Mucosa of descending colon (tissue), 3 donors: ENCODE results near the gene TSPEAR. TPM values are rescaled to one million over a fixed set of nuclear protein-coding genes. Genes with fewer than 3 reads are reported as not detected.
A peak's percentile ranks its signal among the peaks of the same experiment; 100 is the strongest.

Experiments used
- ATAC-seq: fragments of 200-7000 bp; cut with Tn5 transposase; one replicate; pipeline ENCODE4 v1.9.1; 2020; ENCODE audit warnings: mild to moderate bottlenecking, moderate library complexity
- DNase-seq, 3 donors: peaks; one replicate each; pipeline ENCODE4 v3.0.0-alpha.2; 2020
- H3K36me3 ChIP-seq: fragments of 200-600 bp; one replicate; pipeline ENCODE4 v1.8.0; 2021; ENCODE audit warnings: low read depth, mild to moderate bottlenecking
- H3K4me1 ChIP-seq: fragments of 200-600 bp; one replicate; pipeline ENCODE4 v1.8.0; 2021; ENCODE audit warnings: low read depth, mild to moderate bottlenecking
- H3K4me3 ChIP-seq: fragments of 200-600 bp; one replicate; pipeline ENCODE4 v1.8.0; 2021; ENCODE audit warnings: mild to moderate bottlenecking
- H3K9me3 ChIP-seq: fragments of 200-600 bp; one replicate; pipeline ENCODE4 v1.8.0; 2021; ENCODE audit warnings: mild to moderate bottlenecking
- CTCF ChIP-seq: fragments of 200-600 bp; IDR thresholded peaks from one replicate; pipeline ENCODE4 v1.8.0; 2022; ENCODE audit warnings: antibody characterized with exemption, mild to moderate bottlenecking
- intact Hi-C, 2 donors: fragments of 100-400 bp; cut with DNase I in 1 of 2; cut with micrococcal nuclease in 1 of 2; formaldehyde crosslinking; loops; one replicate each; pipeline versions ENCODE4 v1.11.0 to v1.11.1; 2022; cut with DNase I, micrococcal nuclease
- total RNA-seq, 3 donors: library from RNA; stranded (reverse); fragmentation: NEBNext Ultra II Directional in 2 of 3; extraction: Animal tissue kit (Norgen Biotek cat#: 25700) in 2 of 3; gene quantifications; one replicate each; pipeline versions ENCODE4 v1.2.1 to v1.2.4, GENCODE V29; 2021 to 2023
- donor health status: DM: no; HTN: no; CAD: no; lungs with moderate emphysema.
- donor health status: DM: no; HTN: no; CAD: no.
- donor health status: DM: no; HTN: yes; CAD: no.

The TSPEAR gene
- total RNA-seq, 3 donors from 2014 or later = 0.28 TPM; not detected in 2

GRCh38 chr21:44618504-44618903 lies 92.9 kb downstream of the TSPEAR start:
- intact Hi-C loops = no loop called here
- Histone ChIP-seq H3K4me1 (peaks cover 4% of the 10 kb centered on the region), H3K36me3 (no peaks in the 10 kb centered on the region), H3K4me3 (no peak overlapping the region), H3K9me3 (peaks cover 11% of the 10 kb centered on the region)
- ATAC-seq = peak; percentile 76
- DNase-seq = peak in 2 of 3 donors; percentile 41 to 44
- peak; percentile 10 for TF ChIP-seq CTCF

GRCh38 chr21:44617071-44617501 lies 94.3 kb downstream of the TSPEAR start:
- peak in 1 of 3 donors; percentile 30 for DNase-seq
- ATAC-seq = no peak
- Histone ChIP-seq H3K36me3 (no peaks in the 10 kb centered on the region), H3K4me3 (no peak overlapping the region), H3K9me3 (peaks cover 5% of the 10 kb centered on the region), H3K4me1 (peaks cover 4% of the 10 kb centered on the region)
- intact Hi-C loops = no loop called here
- no peak for TF ChIP-seq CTCF

- no peak overlapping the region for H3K4me3 ChIP-seq
- no peak for TF ChIP-seq CTCF
- ATAC-seq (no peak), DNase-seq (peak in 1 of 3 donors; percentile 37)
- H3K4me1 ChIP-seq = peaks cover 4% of the 10 kb centered on the region
- H3K9me3 ChIP-seq = peaks cover 6% of the 10 kb centered on the region
- intact Hi-C loops = no loop called here
- H3K36me3 ChIP-seq = no peaks in the 10 kb centered on the region
Observed at GRCh38 chr21:44616591-44616926, 94.8 kb downstream of the TSPEAR start.

- Histone ChIP-seq H3K36me3 (no peaks in the 10 kb centered on the region), H3K9me3 (peaks cover 7% of the 10 kb centered on the region), H3K4me1 (peaks cover 4% of the 10 kb centered on the region), H3K4me3 (no peak overlapping the region)
- ATAC-seq = no peak
- no peak for TF ChIP-seq CTCF
- peak in 1 of 3 donors; percentile 52 for DNase-seq
- intact Hi-C loops = no loop called here
Observed at GRCh38 chr21:44615911-44616590, 95.3 kb downstream of the TSPEAR start.

GRCh38 chr21:44615466-44615865 lies 95.9 kb downstream of the TSPEAR start:
- no peak for DNase-seq
- Histone ChIP-seq H3K4me3 (no peak overlapping the region), H3K9me3 (peaks cover 10% of the 10 kb centered on the region), H3K4me1 (peaks cover 4% of the 10 kb centered on the region), H3K36me3 (no peaks in the 10 kb centered on the region)
- no peak for TF ChIP-seq CTCF
- intact Hi-C loops = no loop called here
- no peak for ATAC-seq
